HG02798 (cell line): Measurements from ENCODE around the gene KCNT1.

Source experiments
- ATAC-seq: cut with Tn5 transposase; IDR thresholded peaks from one replicate; pipeline ENCODE4 v1.9.1; 2021; ENCODE audit warnings: mild to moderate bottlenecking; ENCODE audit not compliant: unreplicated experiment, poor library complexity

Gene KCNT1

DNA sequence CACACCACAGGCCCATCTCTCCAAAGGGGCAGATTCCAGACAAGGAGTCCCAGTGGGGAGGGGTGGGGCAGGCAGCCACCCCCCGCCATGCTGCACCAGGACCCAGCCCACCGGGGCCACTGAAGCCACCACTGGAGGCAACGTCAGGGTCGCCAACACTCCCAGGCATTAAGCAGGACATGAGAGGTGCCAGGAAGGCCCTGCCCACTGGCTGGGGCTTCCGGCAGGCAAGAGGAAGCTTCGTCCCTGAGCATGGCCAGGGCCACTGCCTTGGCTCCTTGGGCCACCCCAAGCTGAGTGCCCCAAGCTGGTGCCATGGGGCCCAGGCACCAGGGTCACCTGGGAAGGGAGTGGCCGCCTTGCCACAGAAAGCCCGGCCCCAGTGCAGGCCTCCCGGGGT, 17.5 kb downstream of the KCNT1 start:
- ATAC-seq: no peak

GRCh38 chr9:135722365-135722764, 20.4 kb downstream of the KCNT1 start:
- ATAC-seq: no peak

DNA sequence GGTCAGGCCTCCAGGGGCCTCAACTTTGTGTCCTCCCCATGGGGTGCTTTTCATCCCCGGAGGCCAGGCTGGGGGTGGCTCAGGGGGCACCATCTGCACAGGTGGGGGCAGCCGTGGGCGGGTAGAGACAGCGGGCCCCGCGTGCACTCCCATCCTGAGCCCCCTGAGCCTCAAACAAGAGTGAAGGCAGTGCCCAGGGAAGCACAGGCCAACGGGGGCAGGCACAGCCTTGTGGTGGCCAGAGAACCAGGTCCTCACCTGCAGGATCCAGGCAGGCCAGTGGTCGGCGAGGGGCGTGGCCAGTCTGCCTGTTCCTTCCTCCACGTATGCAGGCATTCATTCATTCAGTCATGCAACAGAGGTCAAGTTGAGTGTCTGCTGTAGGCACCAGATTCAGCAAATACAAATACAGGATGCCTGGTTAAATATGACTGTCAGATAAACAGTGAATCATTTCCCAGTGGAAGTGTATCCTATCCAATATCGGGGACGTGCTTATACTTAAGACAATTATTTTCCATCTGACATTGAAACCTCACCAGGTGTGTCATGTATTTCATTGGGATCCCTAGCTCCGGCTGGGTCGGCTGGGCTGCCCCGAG, 22.3 kb downstream of the KCNT1 start:
- no peak for ATAC-seq

- no peak for ATAC-seq
These were observed 24.3 kb downstream of the KCNT1 start for GRCh38 chr9:135726138-135726853.

DNA sequence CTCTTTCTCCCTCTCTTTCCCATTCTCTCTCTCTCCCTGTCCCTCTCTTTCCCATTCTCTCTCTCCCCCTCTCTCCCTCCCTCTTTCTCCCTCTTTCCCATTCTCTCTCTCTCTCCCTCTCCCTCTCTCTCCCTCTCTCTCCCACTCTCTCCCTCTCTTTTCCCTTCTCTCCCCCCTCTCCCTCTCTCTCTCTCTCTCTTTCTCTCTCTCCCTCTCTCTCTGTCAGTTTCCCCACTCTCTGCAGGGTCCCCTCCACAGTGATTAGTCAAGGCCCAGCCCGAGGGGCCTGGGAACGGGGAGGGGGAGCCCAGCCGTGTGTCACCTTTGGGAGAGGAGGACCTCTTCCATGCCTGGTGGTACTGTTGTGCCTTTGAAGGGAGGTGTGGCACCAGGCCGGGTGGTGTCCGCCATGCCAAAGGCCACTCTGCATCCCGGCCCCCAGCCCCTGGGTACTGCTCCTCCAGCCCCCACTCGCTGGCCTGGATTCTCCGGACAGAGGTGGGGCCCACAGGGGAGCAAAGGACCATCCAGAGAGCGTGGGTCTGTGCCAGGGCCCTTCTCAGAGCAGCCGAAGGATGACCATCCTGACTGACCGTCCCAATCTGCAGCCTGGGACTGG, 25.4 kb downstream of the KCNT1 start:
- no peak for ATAC-seq

- no peak for ATAC-seq
These were observed 26.6 kb downstream of the KCNT1 start for GRCh38 chr9:135728436-135729110.

GRCh38 chr9:135729480-135729879, 27.5 kb downstream of the KCNT1 start:
- no peak for ATAC-seq

GRCh38 chr9:135731454-135731853, 29.5 kb downstream of the KCNT1 start:
- ATAC-seq: no peak

GRCh38 chr9:135732569-135733257, 30.7 kb downstream of the KCNT1 start:
- no peak for ATAC-seq

- ATAC-seq: no peak
These were observed 32.7 kb downstream of the KCNT1 start for GRCh38 chr9:135734616-135735144.

DNA sequence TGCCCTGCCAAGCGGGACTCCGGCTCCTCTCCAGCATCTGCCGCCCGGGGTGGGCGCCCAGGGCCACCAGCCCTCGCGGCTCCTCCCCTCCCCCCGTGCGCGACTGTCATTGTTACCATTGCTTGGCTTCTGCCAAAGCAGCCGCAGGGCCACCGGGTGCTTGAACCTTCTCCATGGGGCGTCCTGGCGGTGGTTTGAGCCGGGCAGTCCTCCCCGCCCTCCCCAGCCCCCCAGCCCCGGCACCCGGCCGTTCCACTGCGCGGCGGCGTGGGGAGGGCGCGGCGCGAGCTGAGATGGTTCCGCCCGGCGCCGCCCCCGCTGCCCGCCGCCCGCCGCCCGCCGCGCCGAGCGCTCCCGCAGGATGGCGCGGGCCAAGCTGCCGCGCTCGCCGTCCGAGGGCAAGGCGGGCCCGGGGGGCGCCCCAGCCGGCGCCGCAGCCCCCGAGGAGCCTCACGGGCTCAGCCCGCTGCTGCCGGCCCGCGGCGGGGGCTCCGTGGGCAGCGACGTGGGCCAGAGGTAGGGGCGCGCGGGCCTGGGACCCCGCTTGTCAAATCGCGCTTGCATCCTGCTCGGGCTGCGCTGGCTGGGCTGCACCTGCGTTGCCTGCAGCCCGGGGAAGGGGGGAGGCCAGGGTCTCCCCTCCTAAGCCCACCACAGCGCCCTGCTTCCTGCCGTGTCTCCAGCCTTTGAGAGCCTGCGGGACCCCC, 34.4 kb downstream of the KCNT1 start:
- ATAC-seq: no peak

GRCh38 chr9:135736979-135737839, 35.2 kb downstream of the KCNT1 start:
- ATAC-seq: no peak

DNA sequence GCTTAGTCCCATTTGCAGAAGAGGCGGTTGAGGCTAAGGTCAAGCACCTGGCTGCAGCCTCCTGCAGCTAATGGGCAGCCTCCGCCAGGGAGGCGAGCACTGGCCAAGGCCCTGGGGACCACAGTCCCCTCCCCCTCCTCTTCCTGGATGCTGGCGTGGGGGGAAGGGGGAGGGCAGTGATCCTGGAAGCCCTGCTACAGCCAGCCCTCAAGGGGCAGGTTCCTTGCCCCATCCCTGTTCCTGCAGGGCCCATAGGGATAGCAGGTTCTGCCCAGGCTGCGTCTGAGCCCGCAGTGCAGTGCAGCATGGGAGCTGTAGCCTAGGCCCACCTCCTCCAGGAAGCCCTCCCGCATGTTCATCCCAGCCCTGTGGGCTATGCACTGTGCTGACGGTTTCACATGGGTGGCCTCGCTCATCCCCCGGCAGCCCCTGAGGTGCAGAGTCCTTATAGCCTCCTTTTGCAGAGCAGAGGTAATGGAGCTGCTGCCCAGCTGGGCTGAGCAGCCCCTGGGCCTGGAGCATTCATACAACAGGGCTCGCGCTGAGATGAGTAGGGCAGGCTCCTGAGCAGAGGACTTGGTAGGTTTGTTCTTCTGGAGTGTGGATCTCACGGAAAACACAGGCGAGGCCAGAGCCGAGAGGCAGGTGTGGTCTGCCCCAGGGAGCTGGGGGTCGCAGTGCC, 36.0 kb downstream of the KCNT1 start:
- no peak for ATAC-seq

DNA sequence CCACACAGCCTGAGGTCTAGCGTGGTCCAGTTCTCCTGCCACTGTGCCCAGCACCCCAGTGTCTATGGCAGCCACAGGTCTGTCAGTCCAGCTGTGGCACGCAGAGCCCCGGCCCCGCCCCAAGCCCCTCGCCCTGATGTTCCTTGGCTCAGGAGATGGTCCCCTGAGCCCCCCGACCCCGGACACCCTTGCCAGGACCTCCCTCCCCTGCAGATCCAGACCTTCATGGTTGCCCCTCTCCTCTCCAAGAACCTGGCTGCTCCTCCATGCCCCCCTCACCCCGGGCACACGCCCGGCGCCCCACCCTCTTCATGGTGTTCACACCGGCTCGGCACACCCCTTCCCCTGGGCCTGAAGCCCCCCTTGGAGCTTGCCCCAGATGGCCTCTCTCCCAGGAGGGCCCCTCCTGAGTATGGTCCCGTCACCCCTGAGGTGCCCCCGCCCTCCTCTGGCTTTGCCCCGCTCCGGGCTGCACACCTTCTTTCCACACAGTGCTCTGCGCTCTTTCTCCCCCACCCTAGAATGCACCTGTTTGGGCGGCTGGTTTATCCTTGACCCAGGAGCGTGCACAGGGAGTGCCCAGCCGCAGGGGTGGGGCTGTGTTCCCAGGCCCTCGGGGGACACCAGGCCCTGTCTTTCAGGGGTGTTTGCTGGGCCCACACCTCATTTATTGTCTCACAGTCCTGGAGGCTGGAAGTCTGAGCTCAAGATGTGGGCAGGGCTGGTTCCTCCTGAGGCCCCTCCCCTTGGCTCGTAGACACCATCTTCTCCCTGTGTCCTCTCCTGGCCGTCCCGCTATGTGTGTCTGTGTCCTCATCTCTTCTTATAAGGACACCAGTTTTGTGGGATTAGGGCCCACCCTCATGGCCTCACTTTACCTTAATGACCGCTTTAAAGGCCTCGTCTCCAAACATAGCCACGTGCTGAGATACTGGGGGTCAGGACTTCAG, 37.6 kb downstream of the KCNT1 start:
- no peak for ATAC-seq

GRCh38 chr9:135741276-135742219, 39.6 kb downstream of the KCNT1 start:
- ATAC-seq: no peak

GRCh38 chr9:135743021-135743420, 41.0 kb downstream of the KCNT1 start:
- no peak for ATAC-seq
